GM23338 (cell line): ENCODE data around the gene TNFSF12. TPM values are rescaled to one million over a fixed set of nuclear protein-coding genes. Genes with fewer than 3 reads are reported as not detected.

Experiments used
- ATAC-seq: fragments of 200-7000 bp; cut with Tn5 transposase; 3 replicates; pipeline ENCODE4 v1.9.1; 2020
- DNase-seq: peaks from one replicate; pipeline ENCODE4 v3.0.0-alpha.2; 2015; ENCODE audit warnings: low spot score
- H2AFZ ChIP-seq: fragments of 200-600 bp; sonication (generic); 2 replicates; pipeline ENCODE4 v1.8.0; 2016; ENCODE audit warnings: antibody characterized with exemption, mild to moderate bottlenecking, moderate library complexity
- H3F3A ChIP-seq: fragments of 200-600 bp; sonication (generic); replicated peaks from 2 replicates; pipeline ENCODE4 v1.8.0; 2017; ENCODE audit warnings: antibody characterized with exemption, mixed run types, low read depth
- H3K27ac ChIP-seq: fragments of 200-600 bp; sonication (generic); 2 replicates; pipeline ENCODE4 v1.6.1; 2016; ENCODE audit warnings: low read depth
- H3K27me3 ChIP-seq: fragments of 200-600 bp; sonication (generic); 2 replicates; pipeline ENCODE4 v1.8.0; 2016; ENCODE audit warnings: mild to moderate bottlenecking, mixed run types, moderate library complexity; ENCODE audit not compliant: insufficient read depth
- H3K36me3 ChIP-seq: fragments of 200-600 bp; sonication (generic); 2 replicates; pipeline ENCODE4 v1.8.0; 2016; ENCODE audit warnings: mild to moderate bottlenecking; ENCODE audit not compliant: insufficient read depth
- H3K4me1 ChIP-seq: fragments of 200-600 bp; sonication (generic); 2 replicates; pipeline ENCODE4 v1.8.0; 2016; ENCODE audit warnings: mild to moderate bottlenecking, moderate library complexity; ENCODE audit not compliant: insufficient read depth
- H3K4me2 ChIP-seq: fragments of 200-600 bp; sonication (generic); 2 replicates; pipeline ENCODE4 v1.7.1; 2017; ENCODE audit warnings: mixed run types
- H3K4me3 ChIP-seq: fragments of 200-600 bp; sonication (generic); 2 replicates; pipeline ENCODE4 v1.6.1; 2016; ENCODE audit warnings: mixed run types
- H3K79me2 ChIP-seq: fragments of 200-600 bp; sonication (generic); replicated peaks from 2 replicates; pipeline ENCODE4 v1.8.0; 2017; ENCODE audit warnings: mild to moderate bottlenecking; ENCODE audit not compliant: insufficient read depth
- H3K9me2 ChIP-seq: fragments of 200-600 bp; sonication (generic); 2 replicates; pipeline ENCODE4 v1.8.0; 2017; ENCODE audit not compliant: insufficient read depth
- H4K20me1 ChIP-seq: fragments of 200-600 bp; sonication (generic); replicated peaks from 2 replicates; pipeline ENCODE4 v1.8.0; 2017; ENCODE audit warnings: mild to moderate bottlenecking; ENCODE audit not compliant: insufficient read depth
- H3K27ac Mint-ChIP-seq: 2 replicates; pipeline ENCODE4 v1.8.0; 2020; ENCODE audit warnings: inconsistent platforms, mild to moderate bottlenecking, moderate library complexity, mixed read lengths
- H3K27me3 Mint-ChIP-seq: 3 replicates; pipeline ENCODE4 v1.8.0; 2022; ENCODE audit warnings: low read depth, mild to moderate bottlenecking, moderate library complexity, mixed read lengths, inconsistent platforms; ENCODE audit not compliant: insufficient read depth, poor library complexity
- H3K36me3 Mint-ChIP-seq: 3 replicates; pipeline ENCODE4 v1.8.0; 2021; ENCODE audit warnings: low read depth, mild to moderate bottlenecking, inconsistent platforms, moderate library complexity, mixed read lengths
- H3K4me1 Mint-ChIP-seq: 3 replicates; pipeline ENCODE4 v1.8.0; 2020; ENCODE audit warnings: mild to moderate bottlenecking, inconsistent platforms, mixed read lengths
- H3K4me3 Mint-ChIP-seq: 3 replicates; pipeline ENCODE4 v1.8.0; 2021; ENCODE audit warnings: moderate library complexity, mild to moderate bottlenecking, inconsistent platforms, mixed read lengths
- H3K9me3 Mint-ChIP-seq: 3 replicates; pipeline ENCODE4 v1.8.0; 2020; ENCODE audit warnings: moderate library complexity, mild to moderate bottlenecking, inconsistent platforms, mixed read lengths
- CREB1 ChIP-seq: fragments of 250-450 bp; sonication (Bioruptor Pico); IDR thresholded peaks from 2 replicates; pipeline ENCODE4 v1.5.0; 2020; ENCODE audit warnings: low read depth, mild to moderate bottlenecking, moderate library complexity
- CTCF ChIP-seq, 2 experiments: fragments of 200-600 bp in 1 of 2; sonication (generic) in 1 of 2; conservative IDR thresholded peaks; 2 replicates each; pipeline versions ENCODE4 v1.5.1 to v1.6.1; 2016 to 2017; ENCODE audit warnings: antibody characterized with exemption in 2 of 2, low read depth in 2 of 2, mild to moderate bottlenecking in 2 of 2, moderate library complexity in 1 of 2
- NANOG ChIP-seq: IDR thresholded peaks from 2 replicates; pipeline ENCODE4 v1.6.1; 2016; ENCODE audit warnings: antibody characterized with exemption, borderline replicate concordance
- STAT1 ChIP-seq: IDR thresholded peaks from one replicate; pipeline ENCODE4 v1.6.1; 2016; ENCODE audit warnings: antibody characterized with exemption; ENCODE audit not compliant: unreplicated experiment
- ZNF331 ChIP-seq: fragments of 250-450 bp; sonication (Bioruptor Pico); IDR thresholded peaks from 2 replicates; pipeline ENCODE4 v1.5.0; 2020; ENCODE audit warnings: low read depth, mild to moderate bottlenecking, moderate library complexity
- ZNF462 ChIP-seq: fragments of 250-450 bp; sonication (Bioruptor Pico); IDR thresholded peaks from 2 replicates; pipeline ENCODE4 v1.5.0; 2020; ENCODE audit warnings: mild to moderate bottlenecking, moderate library complexity
- polyA plus RNA-seq: library from polyadenylated mRNA; unstranded; fragments of >200 nt; fragmentation: Nextera tagmentation; extraction: Ambion mirVana; gene quantifications from 2 replicates; pipeline ENCODE4 v1.2.1, GENCODE V29; 2016
- total RNA-seq: library from RNA; depleted of rRNA; stranded (reverse); fragments of >200 nt; shearing (Covaris generic); gene quantifications from 2 replicates; pipeline ENCODE4 v1.2.3, GENCODE V29; 2014
- TF ChIP-seq, protein P1 (sequence below): IDR thresholded peaks from one replicate; pipeline ENCODE4 v1.6.1; 2018; ENCODE audit warnings: antibody characterized with exemption; ENCODE audit not compliant: unreplicated experiment

TNFSF12 gene
- total and polyA plus RNA-seq, 2 experiments from 2014 or later: 3.5 to 6.0 TPM

- no peak for TF ChIP-seq ZNF462
Measured at GRCh38 chr17:7563115-7563869, 14.4 kb downstream of the TNFSF12 start (continued).

GRCh38 chr17:7569571-7569970 is 20.7 kb downstream of the TNFSF12 start:
- Mint-ChIP-seq H3K9me3 (peaks cover 11% of the 10 kb centered on the region; the same call in 2 of the 3 replicates), H3K27ac (no peak overlapping the region), H3K4me3 (no peak overlapping the region; the same call in 2 of the 3 replicates), H3K36me3 (peaks cover 88% of the 10 kb centered on the region), H3K27me3 (peaks cover 21% of the 10 kb centered on the region), H3K4me1 (peaks cover 19% of the 10 kb centered on the region)
- H3K36me3 ChIP-seq: peaks cover 26% of the 10 kb centered on the region
- no peaks in the 10 kb centered on the region for H3K27me3 ChIP-seq
- DNase-seq (no peak), ATAC-seq (no peak)
- H3K27ac ChIP-seq: no peak overlapping the region
- TF ChIP-seq NANOG: no peak
- TF ChIP-seq CTCF (conservative IDR thresholded peaks at IDR 0.05; ENCODE audit: low read depth in 2 of 2): no peak
- no peak for TF ChIP-seq CREB1 (CRISPR knock-in tag)
- TF ChIP-seq STAT1: no peak
- TF ChIP-seq, protein P1, sequence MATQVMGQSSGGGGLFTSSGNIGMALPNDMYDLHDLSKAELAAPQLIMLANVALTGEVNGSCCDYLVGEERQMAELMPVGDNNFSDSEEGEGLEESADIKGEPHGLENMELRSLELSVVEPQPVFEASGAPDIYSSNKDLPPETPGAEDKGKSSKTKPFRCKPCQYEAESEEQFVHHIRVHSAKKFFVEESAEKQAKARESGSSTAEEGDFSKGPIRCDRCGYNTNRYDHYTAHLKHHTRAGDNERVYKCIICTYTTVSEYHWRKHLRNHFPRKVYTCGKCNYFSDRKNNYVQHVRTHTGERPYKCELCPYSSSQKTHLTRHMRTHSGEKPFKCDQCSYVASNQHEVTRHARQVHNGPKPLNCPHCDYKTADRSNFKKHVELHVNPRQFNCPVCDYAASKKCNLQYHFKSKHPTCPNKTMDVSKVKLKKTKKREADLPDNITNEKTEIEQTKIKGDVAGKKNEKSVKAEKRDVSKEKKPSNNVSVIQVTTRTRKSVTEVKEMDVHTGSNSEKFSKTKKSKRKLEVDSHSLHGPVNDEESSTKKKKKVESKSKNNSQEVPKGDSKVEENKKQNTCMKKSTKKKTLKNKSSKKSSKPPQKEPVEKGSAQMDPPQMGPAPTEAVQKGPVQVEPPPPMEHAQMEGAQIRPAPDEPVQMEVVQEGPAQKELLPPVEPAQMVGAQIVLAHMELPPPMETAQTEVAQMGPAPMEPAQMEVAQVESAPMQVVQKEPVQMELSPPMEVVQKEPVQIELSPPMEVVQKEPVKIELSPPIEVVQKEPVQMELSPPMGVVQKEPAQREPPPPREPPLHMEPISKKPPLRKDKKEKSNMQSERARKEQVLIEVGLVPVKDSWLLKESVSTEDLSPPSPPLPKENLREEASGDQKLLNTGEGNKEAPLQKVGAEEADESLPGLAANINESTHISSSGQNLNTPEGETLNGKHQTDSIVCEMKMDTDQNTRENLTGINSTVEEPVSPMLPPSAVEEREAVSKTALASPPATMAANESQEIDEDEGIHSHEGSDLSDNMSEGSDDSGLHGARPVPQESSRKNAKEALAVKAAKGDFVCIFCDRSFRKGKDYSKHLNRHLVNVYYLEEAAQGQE: no peak
- TF ChIP-seq ZNF331 (CRISPR knock-in tag): no peak
- no peak overlapping the region for H3K4me2 ChIP-seq
- no peak overlapping the region for H2AFZ ChIP-seq
- H4K20me1 ChIP-seq: peaks cover 12% of the 10 kb centered on the region
- peaks cover 48% of the 10 kb centered on the region for H3K79me2 ChIP-seq
- no peak overlapping the region for H3K4me3 ChIP-seq
- no peaks in the 10 kb centered on the region for H3K9me2 ChIP-seq
- H3K4me1 ChIP-seq: peaks cover 13% of the 10 kb centered on the region
- H3F3A ChIP-seq: peaks cover 30% of the 10 kb centered on the region
